Breast epithelium (tissue), 3 donors: ENCODE data around the gene CEP126.

ENCODE experiments used
- CTCF ChIP-seq, 3 donors: fragments of 450-650 bp; IDR thresholded peaks; one replicate each; pipeline ENCODE4 v1.5.1; 2016 to 2017; ENCODE audit warnings: antibody characterized with exemption in 3 of 3, mild to moderate bottlenecking in 3 of 3, moderate library complexity in 3 of 3
- POLR2AphosphoS5 ChIP-seq, 3 donors: sonication (generic); formaldehyde crosslinking; IDR thresholded peaks; one replicate each; pipeline ENCODE4 v1.6.1; 2017; ENCODE audit warnings: antibody characterized with exemption in 3 of 3

- TF ChIP-seq CTCF (IDR thresholded peaks at IDR 0.05) (no peak), POLR2AphosphoS5 (IDR thresholded peaks at IDR 0.05) (no peak)
These were observed 44.3 kb upstream of the CEP126 start for GRCh38 chr11:101870510-101870909.
